ENCODE data around the gene OPN4.

Gene OPN4

DNA sequence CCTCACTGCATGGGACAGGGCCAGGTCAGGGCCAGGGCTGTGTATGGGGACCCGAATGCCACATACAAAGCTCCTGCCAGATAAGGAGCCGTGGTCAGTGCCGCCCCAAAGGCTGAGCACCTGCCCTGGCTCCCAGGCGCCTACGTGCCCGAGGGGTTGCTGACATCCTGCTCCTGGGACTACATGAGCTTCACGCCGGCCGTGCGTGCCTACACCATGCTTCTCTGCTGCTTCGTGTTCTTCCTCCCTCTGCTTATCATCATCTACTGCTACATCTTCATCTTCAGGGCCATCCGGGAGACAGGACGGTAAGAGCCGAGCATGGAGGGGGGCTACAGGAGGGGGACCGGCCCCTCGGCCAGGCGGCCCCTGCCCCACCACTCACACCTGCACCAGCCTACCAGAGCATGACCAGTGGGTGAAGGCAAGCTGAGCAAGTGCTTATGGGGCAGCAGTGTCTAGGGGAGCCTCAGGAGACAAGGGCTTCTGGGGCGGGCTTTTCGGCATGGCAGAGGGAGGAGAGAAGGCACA lies 4.9 kb downstream of the OPN4 start:
- CTCF ChIA-PET: interaction anchor here (1.2 kb wide), 1 partner anchor 15 kb away, joined by 3 read pairs; no protein-coding TSS in a partner anchor
- no peak for DNase-seq (ENCODE audit: low read depth, low spot score)
- TF ChIP-seq, protein P1, sequence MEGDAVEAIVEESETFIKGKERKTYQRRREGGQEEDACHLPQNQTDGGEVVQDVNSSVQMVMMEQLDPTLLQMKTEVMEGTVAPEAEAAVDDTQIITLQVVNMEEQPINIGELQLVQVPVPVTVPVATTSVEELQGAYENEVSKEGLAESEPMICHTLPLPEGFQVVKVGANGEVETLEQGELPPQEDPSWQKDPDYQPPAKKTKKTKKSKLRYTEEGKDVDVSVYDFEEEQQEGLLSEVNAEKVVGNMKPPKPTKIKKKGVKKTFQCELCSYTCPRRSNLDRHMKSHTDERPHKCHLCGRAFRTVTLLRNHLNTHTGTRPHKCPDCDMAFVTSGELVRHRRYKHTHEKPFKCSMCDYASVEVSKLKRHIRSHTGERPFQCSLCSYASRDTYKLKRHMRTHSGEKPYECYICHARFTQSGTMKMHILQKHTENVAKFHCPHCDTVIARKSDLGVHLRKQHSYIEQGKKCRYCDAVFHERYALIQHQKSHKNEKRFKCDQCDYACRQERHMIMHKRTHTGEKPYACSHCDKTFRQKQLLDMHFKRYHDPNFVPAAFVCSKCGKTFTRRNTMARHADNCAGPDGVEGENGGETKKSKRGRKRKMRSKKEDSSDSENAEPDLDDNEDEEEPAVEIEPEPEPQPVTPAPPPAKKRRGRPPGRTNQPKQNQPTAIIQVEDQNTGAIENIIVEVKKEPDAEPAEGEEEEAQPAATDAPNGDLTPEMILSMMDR (IDR thresholded peaks at IDR 0.05; ENCODE audit: insufficient read depth, low read length, missing control alignments): no peak
- H3K4me3 ChIP-seq (ENCODE audit: low read depth, low read length): no peak overlapping the region
- POLR2A ChIA-PET: no interaction called here

DNA sequence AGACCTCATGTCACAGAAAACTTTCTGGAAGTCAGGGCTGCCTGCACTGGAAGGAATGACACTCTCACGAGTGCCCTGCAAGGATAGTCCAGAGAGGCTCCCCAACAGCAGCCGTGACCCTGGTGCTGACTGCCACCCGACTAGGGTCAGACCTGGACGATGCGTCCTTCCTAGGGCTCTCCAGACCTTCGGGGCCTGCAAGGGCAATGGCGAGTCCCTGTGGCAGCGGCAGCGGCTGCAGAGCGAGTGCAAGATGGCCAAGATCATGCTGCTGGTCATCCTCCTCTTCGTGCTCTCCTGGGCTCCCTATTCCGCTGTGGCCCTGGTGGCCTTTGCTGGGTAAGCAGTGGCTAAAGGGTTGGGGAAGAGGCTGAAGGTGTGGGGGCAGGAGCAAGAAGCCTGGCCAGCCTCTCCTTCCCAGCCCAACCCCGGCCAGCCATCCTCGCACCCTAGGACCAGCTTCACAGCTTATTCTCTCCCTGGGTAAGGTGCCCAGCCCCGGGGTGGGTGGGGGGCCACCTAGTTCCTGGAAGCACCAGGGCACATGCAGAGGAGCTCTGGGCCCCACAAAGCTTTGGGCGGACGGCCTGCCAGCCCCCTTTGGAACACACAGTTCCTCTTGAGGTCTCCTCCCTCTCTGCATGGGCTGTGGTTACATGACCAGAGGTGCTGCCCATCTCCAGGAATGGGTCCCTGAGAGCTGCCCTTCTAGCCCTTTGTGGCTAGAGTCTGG lies 5.5 kb downstream of the OPN4 start:
- ChIA-PET CTCF (interaction anchor here (1.2 kb wide), 1 partner anchor 16 kb away, joined by 3 read pairs; no protein-coding TSS in a partner anchor), POLR2A (no interaction called here)
- H3K4me3 ChIP-seq (ENCODE audit: low read depth, low read length): no peak overlapping the region
- TF ChIP-seq, protein P1 (IDR thresholded peaks at IDR 0.05; ENCODE audit: insufficient read depth, low read length, missing control alignments): no peak
- no peak for DNase-seq (ENCODE audit: low read depth, low spot score)

DNA sequence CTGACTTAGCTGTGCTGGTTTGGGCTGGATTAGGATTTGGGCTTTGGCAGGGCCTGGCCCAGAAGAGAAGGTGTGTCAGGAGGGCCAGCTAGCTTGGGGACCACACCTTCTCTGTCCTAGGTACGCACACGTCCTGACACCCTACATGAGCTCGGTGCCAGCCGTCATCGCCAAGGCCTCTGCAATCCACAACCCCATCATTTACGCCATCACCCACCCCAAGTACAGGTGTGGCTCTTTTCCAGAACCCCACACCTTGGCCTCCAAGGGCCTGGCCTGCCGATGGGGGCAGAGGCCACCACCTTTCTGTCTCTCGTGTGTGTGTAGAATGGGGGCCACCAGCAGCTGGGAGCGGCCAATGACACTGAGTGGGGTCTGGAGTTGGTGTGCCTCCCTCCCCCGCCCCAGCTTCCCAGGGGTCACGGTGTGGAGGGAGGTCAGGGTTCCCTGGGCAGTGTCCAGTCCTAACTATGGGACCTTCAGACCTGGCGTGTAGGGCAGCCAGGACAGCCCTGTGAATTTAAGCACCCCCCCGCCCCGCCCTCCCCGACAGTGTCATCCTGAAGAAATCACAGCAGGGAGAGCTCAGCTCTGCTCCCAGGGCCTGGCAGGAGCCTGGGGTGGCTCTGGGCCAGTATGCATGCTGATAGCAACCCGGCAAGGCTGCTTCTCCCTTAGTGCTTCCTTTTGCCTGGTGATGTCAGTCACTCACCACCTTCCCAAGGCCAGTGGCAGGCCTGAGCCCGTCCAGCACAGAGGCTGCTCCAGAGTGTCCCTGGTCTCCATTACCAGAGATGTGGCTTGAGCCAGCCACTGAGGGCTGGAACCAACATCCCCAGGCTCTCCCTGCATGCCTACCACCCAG lies 7.0 kb downstream of the OPN4 start:
- no peak overlapping the region for H3K4me3 ChIP-seq (ENCODE audit: low read depth, low read length)
- POLR2A ChIA-PET: no interaction called here
- DNase-seq (ENCODE audit: low read depth, low spot score): no peak
- CTCF ChIA-PET: interaction anchor here (1.6 kb wide), 1 partner anchor 14 kb away, joined by 4 read pairs; no protein-coding TSS in a partner anchor
- TF ChIP-seq, protein P1 (IDR thresholded peaks at IDR 0.05; ENCODE audit: insufficient read depth, low read length, missing control alignments): no peak

DNA sequence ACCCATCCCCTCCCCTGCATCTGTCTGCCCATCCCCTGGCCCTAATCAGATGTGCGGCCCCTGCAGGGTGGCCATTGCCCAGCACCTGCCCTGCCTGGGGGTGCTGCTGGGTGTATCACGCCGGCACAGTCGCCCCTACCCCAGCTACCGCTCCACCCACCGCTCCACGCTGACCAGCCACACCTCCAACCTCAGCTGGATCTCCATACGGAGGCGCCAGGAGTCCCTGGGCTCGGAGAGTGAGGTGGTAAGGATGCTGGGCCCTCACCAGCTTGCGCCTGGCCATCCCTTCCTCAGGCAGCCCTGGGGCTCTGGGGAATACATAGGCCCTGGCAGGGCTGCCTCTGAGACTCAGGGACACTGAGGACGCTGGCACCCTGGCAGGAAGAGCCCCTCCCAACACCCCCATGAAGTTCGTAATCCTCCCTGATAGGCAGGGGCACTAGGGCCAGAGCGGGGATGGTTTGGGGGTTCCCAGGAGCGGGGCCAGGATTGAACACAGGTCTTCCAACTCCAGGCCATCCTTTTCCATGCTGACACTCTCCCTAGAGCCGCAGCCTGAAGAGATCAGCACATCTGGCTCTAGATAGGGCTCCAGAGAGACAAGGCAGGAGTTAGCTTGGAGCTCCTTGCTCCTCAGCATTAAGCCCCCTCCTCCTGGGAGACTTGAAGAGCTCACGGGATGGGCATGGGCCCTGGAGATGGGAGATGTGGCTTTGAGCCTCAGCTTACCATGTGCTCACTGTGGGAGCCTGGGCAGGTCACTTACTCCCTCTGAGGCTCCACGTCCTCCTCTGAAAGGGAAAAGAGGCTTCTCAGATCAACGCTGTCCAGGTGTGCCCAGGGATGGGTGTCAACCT lies 8.1 kb downstream of the OPN4 start:
- DNase-seq (ENCODE audit: low read depth, low spot score): no peak
- ChIA-PET POLR2A (interaction anchor here (0.6 kb wide), 1 partner anchor 10 kb away, joined by 3 read pairs; no protein-coding TSS in a partner anchor), CTCF (interaction anchor here (0.7 to 1.6 kb wide), 2 partner anchors 15 to 49 kb away, joined by 3 to 4 read pairs; no protein-coding TSS in a partner anchor)
- TF ChIP-seq, protein P1 (IDR thresholded peaks at IDR 0.05; ENCODE audit: insufficient read depth, low read length, missing control alignments): no peak
- no peak overlapping the region for H3K4me3 ChIP-seq (ENCODE audit: low read depth, low read length)

DNA sequence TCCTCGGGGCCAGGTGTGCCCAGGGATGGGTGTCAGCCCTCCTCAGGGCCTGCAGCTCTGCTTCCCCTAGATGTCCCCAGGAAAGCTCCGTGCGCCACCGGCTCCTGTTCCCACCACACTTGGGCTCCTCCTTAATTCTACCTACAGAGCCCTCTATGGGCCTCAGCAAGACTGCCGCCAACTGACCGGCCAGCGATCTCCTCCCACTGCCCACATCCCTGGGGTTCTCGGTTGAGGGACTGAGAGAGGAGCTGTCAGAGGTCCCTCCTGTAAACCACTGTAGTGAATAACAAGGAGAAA lies 8.6 kb downstream of the OPN4 start:
- TF ChIP-seq, protein P1 (IDR thresholded peaks at IDR 0.05; ENCODE audit: insufficient read depth, low read length, missing control alignments): no peak
- ChIA-PET CTCF (interaction anchor here (0.7 kb wide), 1 partner anchor 49 kb away, joined by 3 read pairs; no protein-coding TSS in a partner anchor), POLR2A (interaction anchor here (0.6 kb wide), 1 partner anchor 10 kb away, joined by 3 read pairs; no protein-coding TSS in a partner anchor)
- no peak for DNase-seq (ENCODE audit: low read depth, low spot score)
- H3K4me3 ChIP-seq (ENCODE audit: low read depth, low read length): no peak overlapping the region
